GM21825 (cell line): Measurements from ENCODE around the gene CD163.
"Not testable (repeated sequence)": the region's sequence is repeated elsewhere in the genome, so short reads cannot be mapped to it uniquely, and the experiment has no call there.

Experiments
- ATAC-seq: cut with Tn5 transposase; IDR thresholded peaks from one replicate; pipeline ENCODE4 v1.9.1; 2021; ENCODE audit warnings: mild to moderate bottlenecking, moderate library complexity; ENCODE audit not compliant: unreplicated experiment

CD163 gene

DNA sequence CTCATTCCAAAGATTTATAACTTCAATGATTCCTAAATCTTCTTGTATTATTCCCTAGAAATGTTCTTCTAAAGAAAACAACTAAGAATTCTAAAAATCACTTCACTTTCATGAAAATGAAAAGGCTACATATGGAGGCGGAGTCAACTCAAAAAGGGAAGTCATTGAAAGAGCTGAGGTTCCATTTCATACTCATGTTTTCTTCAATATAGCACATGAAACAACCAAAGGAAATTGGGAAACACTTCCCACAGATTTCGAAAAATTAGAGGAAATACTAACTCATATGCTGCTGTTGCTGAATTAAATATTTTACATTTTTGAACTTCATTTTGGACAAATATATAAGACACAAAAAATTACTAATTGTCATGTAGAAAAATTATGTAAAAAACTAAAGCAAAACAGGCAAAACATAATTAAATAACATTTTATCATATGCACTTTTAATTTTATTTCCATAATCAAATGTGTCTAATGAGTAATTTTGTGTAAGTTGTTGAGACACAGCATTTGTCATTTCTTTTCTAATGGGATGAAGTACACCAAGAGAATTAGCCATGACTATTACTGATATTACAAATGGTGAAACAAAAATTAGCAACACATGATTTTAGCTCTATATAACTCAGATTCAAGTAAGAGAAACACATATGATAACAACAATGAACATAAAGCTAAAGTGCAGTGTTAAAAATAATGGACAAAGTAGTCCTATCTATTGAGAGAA lies at the start of gene CD163:
Gene CD163 (minus strand): TSS at position 92 of the 730 bp plus-strand sequence. CDS start 87 bp downstream, at position 5.
- no peak for ATAC-seq

DNA sequence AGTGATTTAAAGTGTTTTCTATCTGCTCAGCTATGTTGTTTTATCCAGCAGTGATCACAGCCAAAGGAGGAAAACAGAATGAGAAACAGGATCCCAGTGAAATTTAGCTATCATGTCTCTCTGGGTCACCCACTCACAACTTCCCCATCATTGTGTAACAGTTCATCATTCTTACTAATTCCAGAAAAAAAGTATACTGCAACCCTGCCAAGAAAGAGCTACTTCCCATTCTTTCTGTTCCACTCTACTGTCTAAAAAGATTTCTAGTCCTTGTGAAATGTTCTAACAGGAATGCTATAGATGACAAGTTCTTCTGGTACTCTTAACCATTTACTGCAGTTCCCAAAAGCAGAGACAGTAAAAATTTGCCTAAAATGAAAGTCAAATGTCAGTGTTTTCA lies 39.2 kb upstream of the CD163 start:
- no peak for ATAC-seq

DNA sequence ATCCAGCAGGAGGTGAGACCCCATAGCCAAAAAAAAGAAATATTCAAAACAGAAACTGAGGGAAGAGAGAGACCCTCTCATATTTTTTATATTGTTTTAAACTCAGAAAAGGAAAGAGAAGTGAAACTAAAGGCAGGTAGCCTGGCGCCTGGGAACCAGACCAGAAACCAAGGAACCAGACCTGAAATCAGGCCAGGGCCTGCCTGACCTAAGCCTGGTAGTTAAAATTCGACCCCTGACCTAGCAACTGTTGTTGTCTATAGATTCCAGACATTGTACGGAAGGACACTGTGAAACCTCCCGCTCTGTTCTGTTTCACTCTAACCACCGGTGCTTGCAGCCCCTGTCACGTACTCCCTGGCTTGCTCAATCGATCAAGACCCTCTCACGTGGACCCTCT lies 38.5 kb upstream of the CD163 start:
- no peak for ATAC-seq

DNA sequence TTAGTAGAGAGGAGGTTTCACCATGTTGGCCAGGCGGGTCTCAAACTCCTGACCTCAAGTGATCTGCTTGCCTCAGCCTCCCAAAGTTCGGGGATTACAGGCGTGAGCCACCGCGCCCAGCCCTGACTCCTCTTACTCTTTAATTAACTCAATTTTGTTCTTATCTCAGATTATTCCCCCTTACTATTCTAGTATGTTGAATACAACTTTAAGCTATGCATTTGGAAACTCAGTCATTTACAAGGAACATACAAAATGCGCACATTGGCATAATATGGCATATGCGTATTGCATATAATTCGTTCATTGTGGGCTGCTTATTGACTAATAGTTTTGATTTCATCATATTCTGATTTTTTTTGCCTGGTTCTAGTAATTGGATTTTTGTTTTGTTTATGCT lies 10.8 kb upstream of the CD163 start:
- ATAC-seq, result no peak

DNA sequence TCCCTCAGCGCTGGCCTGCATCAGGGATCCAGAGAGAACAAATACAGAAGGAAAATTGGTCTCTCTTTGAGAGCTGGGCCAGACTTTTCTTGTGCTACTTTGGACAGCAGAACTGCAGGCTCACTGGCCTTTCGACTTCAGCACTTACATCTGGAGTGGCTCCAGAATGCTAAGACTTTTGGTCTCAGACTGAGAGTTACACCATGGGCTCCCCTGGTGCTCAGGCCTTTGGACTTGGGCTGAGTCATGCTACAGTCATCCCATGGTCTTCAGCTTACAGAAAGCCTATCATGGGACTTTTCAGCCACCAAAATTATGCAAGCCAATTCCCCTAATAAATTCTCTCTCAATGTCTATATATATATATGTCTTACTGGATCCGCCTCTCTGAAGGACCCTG lies 9.0 kb upstream of the CD163 start:
- ATAC-seq, result no peak

DNA sequence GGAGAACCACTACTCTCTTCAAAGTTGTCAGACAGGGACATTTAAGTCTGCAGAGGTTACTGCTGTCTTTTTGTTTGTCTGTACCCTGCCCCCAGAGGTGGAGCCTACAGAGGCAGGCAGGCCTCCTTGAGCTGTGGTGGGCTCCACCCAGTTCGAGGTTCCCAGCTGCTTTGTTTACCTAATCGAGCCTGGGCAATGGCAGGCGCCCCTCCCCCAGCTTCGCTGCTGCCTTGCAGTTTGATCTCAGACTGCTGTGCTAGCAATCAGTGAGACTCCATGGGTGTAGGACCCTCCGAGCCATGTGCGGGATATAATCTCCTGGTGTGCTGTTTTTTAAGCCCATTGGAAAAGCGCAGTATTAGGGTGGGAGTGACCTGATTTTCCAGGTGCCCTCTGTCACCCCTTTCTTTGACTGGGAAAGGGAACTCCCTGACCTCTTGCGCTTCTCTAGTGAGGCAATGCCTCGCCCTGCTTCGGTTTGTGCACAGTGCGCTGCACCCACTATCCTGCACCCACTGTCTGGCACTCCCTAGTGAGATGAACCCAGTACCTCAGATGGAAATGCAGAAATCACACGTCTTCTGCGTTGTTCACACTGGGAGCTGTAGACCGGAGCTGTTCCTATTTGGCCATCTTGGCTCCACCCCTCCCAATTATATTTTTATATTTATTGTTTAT lies 6.4 kb upstream of the CD163 start:
- not testable (repeated sequence) for ATAC-seq

DNA sequence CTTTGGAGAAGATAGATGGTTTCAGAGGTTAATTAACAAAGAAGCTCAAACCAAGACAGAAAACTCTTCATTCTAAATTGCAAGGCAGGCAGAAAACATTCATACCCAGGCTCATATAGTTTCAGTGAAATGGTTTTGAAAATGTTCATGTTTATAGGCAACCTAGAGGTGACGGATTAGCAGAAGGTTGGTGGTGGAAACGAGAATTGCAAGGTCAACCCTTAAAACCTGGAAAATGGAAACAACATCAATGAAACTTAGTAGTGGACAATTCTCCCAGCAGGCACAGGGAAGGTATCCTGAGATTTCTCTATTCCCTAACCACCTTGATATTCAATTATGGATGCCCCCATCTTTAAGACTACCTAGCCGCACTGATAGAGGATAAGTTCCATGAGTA lies 965 bp downstream of the CD163 start:
- no peak for ATAC-seq

DNA sequence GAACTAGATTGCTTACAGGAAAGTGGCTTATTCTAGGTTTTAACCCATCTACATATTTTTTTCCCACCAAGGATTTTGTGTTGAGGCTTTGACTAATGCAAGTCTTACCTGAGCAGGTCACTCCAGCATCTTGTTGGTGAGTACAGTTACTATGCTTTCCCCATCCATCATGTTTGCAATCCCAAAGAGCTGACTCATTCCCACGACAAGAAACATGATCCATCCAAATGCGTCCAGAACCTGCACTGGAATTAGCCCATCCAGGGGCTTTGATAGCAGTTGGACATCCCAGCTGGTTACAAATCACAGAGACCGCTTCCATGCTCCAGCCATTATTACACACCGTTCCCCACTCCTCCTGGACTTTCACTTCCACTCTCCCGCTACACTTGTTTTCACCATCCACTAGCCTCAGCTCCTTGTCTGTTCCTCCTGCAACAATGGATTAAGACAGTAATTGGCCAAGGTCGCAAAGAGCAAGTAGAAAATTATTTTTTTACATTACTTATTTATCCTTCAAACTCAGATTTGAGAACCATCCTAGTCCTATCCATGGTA lies 2.5 kb downstream of the CD163 start:
- ATAC-seq, result no peak

DNA sequence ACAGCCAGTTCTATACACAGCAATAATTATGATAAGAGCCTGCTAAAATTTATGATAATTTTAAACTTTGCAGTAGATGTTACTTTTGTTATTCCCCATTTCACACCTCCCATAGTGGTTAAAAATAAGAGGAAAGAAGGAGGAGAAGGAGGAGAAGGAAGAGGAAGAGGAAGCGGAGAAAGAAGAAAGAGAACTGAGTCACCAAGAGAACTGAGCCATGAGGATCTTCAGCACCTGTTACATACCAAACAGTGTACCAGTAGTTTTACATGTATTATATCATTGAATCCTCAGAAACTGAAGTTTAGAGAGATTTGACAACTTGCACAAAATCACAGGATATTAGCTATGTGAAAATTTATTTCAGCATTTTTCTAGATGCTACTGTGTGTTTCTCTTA lies 3.9 kb downstream of the CD163 start:
- ATAC-seq, result no peak

DNA sequence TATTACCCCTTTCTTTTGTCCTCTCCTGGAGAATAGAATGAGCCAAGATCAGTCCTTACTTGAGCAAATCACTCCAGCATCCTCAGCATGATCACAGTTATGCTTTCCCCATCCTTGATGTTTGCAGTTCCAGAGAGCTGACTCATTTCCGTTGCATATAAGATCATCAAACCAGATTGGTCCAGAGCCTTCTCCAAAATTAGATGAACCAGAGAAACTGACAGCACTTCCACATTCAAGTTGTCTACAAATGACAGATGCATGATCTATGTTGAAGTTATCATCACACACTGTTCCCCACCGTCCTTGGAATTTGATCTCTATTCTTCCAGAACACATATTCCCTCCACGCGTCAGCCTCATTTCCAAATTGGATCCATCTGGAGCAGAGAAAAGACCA lies 4.8 kb downstream of the CD163 start:
- ATAC-seq, result no peak

DNA sequence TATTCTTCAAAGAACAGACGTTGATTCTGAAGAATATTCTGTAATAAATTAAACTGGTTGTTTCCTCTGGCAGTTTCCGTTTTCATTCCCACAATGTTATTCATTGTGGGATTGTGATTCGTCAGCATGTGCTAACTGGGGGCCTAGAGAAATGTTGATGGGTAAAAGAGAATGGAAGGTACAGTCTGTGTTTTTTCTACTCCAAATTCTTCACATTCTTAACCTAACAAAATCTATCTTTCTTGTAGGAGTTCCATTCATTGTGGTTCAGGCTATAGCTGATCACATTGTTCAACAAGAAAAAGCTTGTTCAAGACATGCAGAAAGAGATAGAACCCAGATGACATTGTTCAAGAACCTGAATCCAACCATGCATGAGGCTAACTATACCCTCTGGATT lies 5.9 kb downstream of the CD163 start:
- ATAC-seq, result no peak

DNA sequence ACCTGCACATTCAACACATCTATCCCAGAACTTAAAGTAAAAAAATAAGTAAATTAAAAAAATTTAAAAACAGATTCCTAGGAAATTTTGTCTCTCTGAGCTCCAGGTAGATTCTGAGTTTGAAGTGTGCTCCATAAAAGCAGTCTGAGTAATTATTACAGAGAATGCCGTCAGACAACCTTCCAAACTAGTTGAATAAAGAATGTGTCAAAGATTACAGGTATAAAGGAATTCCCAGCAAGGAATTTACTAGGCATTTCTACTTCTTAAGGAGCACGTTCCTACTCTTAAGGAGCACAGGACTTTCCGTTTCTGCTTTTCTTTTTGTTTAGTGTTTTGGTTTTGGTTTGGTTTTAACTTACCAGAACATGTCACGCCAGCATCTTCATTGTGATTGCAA lies 7.1 kb downstream of the CD163 start:
- no peak for ATAC-seq

DNA sequence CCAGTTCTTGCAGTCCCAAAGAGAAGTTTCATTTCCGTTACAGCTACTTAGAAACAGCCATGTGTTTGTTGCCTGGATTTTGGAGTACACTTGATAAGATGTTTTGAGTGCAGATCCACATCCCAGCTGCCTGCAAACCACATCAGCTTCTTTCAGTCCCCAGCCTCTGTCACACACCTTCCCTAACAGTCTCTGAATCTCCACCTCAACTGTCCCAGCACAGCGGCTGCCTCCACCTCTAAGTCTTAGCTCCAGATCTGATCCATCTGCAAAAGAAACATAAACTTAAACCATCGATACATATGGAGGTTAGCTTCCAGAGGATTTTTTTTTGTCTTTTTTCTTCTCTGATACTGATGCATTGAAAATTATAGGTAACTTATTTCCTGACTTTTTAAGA lies 8.4 kb downstream of the CD163 start:
- no peak for ATAC-seq

DNA sequence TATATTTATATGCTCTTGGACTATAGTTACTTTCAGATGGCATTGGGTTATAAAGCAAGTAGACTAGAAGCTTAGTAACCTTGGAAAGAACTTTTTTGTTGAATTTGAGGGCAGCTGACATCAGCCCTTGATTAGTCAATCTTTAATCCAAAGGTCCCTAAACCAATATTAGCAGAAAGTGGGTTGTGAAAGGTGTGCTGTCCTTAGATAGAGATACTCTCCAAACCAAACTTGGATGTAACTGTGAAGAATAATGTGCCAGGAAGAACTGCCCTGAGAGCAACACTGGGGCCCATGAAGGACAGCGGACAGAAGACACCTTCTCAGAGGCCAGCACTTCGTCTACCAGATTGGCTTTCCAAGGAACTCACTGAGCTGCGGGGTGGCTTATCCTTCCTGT lies 10.6 kb downstream of the CD163 start:
- ATAC-seq, result no peak

DNA sequence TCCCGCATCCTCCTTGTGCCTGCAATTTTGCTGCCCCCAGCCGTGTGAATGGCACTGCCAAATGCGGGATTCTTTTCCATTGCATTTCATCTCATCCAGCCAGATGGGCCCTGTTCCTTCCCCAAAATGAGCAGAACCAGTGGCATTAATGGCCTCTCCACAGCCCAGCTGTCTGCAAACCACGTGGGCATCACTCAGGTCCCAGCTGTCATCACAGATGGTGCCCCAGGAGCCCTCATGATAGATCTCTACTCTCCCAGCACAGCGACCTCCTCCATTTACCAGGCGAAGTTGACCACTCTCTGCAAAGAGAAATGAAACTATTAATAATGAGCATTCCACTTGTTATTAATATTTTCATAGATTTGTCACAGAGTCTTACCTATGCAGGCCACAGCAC lies 17.1 kb downstream of the CD163 start:
- no peak for ATAC-seq

DNA sequence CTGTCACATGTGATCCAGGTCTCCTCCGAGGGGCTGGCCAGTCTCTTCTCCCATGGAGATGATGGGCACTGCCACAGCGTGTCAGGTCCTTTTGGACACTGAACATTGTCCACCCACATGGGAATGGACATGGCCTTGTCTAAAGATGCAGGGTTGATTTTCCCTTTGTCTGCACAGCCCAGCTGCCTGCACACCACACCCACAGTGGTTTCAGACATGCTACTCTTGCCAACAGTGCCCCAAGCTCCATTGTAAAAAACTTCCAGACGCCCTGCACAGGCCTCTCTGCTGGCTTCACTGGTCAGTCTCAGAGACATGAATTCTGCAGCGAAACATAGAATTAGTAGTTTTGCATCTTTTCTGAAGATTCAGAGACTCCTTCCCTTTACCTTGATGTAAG lies 18.5 kb downstream of the CD163 start:
- ATAC-seq, result no peak

DNA sequence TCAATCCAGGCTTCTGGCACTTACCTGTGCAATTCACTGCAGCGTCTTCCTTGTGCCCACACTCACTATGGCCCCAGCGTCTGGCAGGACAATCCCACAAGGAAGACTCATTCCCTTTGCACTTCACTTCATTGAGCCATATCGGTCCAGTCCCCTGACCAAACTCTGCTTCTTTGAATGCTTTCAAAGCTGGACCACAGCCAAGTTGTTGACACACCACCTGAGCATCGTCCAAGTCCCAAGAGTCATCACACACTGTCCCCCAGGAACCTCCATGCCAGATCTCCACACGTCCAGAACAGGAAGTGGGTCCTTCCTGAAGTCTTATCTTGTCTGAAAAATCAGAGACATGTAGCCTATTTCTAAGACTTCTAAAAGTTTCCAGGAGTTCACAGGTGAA lies 20.2 kb downstream of the CD163 start:
- no peak for ATAC-seq

DNA sequence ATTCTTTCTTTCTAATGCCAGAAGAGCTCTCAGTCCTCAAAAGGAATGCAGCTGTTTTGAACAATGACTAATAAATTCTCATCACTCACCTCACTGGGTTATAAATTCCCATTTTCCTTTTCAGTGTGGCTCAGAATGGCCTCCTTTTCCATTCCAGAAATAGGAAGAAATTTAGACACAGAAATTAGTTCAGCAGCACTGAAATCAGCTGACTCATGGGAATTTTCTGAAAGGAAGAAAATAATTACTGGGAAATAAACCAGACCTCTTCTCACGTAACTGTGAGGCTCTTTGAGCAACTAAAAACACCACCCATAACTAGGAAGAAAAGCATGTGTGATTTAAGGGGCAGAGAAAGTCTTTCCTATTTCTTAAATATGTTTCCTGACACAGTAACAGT lies 23.8 kb downstream of the CD163 start:
- ATAC-seq, result no peak

DNA sequence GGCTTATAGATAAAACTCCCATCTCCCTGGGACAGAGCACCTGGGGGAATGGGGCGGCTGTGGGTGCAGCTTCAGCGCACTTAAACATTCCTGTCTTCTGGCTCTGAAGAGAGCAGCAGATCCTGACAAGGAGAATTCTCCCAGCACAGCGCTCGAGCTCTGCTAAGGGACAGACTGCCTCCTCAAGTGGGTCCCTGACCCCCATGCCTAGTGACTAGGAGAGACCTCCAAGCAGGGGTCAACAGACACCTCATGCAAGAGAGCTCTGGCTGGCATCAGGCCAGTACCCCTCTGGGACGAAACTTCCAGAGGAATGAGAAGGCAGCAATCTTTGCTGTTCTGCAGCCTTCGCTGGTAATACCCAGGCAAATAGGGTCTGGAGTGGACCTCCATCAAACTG lies 31.5 kb downstream of the CD163 start:
- no peak for ATAC-seq

DNA sequence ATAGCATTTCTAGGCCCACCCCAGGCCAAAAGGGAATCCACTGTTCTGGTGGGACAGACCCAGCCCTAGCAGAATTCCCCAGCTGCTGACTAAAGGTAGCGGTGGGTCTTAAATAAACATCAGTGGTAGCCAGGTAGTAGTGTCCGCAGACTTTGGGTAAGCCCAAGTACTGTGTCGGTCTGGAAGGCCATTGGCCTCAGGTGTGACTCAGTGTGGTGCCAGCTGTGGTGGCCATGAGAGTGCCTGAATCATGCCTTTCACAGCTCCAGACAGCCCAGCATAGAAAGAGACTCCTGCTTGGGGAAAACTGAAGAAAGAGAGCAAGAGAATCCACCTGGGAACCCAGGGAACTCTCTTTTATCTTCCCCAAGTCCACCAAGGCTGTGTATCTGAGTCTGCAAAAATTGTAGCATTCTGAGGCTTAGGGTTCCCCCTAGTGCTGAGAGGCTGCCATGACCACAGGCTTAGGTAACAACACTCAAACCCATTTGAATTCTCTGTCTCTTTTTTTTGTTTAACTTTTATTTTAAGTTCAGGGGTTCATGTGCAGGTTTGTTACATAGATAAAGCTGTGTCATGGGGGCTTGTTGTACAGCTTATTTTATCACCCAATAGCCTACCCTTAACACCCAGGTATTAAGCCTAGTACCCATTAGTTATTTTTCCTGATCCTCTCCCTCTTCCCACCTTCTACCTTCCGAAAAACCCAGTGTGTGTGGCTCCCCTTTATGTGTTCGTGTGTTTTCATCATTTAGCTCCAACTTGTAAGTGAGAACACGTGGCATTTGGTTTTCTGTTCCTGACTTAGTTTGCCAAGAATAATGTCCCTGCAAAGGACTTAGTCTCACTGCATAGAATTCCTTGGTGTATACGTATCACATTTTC lies 43.0 kb downstream of the CD163 start:
- no peak for ATAC-seq

DNA sequence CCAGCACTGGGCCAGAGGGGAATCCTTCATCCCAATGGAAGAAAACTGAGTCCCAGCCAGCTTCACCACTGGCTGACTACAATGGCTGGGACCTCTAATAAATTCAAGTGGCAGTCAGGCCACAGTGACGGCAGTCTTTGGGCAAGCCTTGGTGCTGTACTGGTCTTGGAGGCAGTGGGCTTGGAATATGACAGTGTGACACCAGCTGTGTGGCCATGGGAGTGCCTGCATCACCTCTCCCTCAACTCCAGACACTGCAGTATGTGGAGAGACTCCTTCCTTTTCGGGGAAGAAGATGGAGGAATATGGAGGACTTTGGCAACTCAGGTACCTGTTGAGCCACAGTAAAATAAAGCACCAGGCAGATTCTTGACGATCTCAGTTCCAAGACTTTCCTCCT lies 43.6 kb downstream of the CD163 start:
- no peak for ATAC-seq
